GM21515 (cell line): ENCODE data around the gene CAMK1G.

ENCODE experiments used
- ATAC-seq: cut with Tn5 transposase; IDR thresholded peaks from one replicate; pipeline ENCODE4 v1.9.1; 2021; ENCODE audit not compliant: unreplicated experiment

CAMK1G gene

DNA sequence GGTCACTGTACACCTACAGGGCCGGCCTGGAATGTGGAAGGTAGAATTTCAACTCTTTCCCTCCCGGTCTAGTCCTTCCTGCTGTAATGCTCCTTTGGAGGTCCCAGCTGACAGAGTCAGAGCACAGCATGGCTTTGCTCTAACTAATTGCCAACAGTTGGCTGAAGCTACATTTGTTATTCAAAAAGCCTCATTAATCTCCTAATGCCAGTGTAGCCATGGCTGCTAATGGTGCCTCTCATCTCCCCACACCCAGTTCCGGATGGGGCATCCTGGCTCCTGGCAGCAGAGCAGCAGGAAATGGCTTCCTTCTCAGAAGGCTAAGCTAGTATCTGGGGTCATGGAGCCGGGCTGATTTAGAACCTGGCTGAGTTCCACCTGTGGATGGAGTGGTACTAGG lies 18.7 kb upstream of the CAMK1G start:
- ATAC-seq = no peak

DNA sequence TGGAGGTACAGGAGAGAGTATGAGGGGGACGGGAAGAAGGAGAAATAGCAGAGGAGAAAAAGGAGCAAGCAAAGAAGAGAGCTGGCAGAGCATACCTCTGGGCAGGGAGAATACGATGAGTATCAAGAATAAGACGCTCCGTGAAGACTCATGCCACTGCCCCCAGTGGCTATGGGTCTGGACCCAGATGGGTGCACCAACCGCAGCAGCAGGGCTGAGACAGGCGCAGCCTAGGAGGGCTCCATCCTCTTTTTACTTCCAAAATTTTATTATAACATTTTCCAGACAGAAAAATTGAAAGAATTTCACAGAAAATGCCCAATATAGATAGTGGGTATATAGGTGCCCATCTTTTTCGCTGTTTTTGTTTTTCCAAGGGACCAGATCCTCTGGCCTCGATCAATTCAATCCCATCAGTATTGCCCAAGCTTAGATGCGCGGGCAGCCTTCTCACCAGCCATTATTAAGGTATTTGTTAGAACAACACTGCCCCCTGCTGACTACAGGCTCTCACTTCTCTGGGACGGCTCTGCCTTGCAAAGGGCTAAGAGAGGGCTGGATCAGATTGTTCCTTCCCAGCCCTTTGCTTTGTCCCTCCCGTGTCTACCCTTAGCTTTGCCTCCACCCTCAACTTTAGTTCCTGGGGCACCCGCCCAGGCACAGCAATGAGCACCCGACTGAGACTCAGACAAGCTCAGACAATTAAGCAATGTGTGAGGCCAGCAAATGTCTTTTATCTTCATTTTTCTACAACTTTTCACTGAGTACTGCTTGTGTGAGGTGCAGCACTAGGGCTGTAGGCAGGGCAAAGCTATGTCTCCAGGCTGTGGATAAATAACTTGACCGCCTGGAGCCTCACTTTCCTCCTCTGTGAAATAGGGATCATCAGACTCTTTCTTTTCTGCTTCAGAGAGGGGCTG lies 17.5 kb upstream of the CAMK1G start:
- peak; percentile 89 for ATAC-seq

DNA sequence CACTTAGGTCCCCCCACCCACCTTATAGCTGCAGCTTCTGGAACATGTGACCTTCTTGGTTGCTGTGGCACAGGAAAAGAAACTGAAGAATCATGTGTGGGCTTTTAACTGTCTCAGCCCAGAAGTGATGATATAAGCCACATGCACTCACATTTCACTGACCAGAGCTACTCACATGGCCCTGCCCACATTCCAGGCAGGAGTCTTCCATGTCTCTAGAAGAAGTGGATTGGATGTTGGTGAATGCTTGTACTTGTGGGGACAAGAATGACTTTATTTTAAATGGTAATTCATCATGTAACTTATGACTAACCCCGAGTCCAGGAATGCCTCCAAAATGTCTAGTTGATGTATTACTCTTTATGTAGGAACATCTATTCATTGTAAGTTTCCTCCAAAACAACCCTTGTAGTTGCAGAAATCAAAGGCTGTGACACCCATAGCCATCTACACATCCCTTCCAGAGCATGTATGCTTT lies 15.8 kb upstream of the CAMK1G start:
- no peak for ATAC-seq

DNA sequence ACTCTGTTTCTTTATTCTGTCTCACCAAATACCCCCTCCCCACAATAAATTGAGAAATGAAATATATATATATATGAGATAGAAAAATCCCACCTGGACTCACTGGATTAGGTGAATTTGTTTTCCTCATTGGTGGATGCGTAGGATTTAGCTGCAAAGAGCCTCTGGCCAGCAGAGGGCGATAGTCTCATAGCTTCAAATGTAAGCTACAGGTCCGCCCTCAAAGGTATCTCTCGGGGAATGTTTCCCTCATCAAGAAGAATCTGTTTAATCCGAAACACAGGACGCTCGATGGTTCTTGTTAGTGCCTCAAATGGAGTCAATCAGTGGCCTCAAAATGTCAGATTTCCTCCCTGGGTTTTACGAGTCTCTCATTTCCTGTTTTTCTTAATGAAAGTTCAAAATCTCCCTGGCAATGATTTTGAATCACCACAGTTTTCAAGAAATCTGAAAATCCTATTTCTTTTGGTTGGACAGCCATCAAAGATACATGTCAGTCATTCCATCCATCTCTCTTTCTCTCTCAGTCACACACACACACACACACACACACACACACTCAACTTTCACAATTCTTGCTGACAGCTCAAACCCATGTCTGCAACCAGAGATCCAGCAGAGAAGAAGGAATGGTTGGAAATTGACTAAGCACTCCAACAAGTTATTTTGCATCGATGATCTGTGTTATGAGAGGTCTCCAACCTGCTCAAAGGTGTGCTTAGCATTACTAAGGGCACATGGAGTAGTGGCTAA lies 13.9 kb upstream of the CAMK1G start:
- ATAC-seq = no peak

DNA sequence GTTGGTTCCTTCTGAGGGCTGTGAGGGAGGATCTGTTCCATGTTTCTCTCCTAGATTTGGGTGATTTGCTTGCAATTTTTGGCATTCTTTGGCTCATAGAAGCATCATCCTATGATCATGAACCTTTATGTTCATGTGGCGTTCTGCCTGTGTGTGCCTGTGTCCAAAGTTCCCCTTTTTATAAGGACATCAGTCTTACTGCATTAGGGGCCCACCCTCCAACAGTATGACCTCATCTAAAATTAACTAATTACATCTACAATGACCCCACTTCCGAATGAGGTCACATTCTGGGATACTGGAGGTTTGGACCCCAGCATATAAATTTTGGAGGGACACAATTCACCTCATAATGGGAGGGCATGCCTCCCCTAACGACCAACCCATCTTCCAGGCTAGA lies 12.8 kb upstream of the CAMK1G start:
- ATAC-seq = no peak

DNA sequence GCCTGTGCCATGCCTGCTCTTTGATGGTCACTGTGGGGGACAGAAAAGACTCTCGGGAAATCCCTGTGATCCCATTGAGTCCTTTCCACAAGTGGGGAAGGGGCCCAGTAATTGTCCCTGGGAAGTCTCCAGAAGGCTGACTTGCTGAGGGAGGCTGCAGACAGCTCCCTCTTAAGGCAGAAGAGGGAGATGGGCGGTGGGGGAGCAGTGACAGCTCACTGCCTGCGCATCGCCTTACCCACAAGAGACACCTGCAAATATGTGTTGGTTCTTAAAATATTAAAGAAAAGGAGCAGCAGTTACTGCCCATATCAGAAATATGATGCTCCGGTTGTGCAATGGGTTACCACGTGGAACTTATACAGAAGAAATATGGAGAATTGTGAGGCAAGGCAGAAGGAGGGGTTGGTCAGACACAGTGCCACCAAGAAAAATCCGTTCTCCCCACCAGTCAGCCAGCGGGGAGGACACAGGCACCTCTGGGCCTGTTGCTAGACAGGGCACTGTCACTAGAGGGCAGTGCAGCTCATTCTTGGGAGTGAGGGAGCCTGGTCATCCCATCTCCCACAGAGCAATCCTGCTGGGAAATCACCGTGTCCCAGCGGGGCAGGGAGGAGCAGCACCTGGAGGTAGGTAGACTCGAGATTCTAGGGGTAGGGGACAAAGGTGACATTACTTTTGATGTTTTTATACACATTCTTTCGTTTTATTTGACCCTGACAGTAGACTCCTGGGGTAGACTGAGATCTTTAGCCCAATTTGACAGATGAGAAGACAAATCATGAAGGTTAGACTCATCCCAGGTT lies 6.9 kb upstream of the CAMK1G start:
- peak; percentile 85 for ATAC-seq

DNA sequence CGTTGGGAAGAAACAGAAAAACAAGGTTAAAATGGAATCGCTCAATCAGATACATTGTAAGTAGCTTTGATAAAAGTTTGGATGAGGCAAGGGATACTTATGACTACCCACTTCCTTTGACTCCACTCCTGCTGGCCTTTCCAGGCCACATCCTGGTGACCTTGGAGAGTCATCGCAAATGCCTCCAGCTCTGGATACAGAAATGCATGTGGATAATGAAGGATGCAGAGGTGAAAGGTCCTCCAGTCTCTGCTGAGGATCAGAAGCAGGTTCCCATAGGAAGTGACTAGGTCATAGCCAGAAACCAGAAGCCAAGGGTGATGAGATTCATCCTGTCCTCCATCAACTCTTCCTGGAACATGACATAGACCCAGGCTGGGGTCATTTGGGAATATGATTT lies 6.2 kb upstream of the CAMK1G start:
- ATAC-seq = no peak

DNA sequence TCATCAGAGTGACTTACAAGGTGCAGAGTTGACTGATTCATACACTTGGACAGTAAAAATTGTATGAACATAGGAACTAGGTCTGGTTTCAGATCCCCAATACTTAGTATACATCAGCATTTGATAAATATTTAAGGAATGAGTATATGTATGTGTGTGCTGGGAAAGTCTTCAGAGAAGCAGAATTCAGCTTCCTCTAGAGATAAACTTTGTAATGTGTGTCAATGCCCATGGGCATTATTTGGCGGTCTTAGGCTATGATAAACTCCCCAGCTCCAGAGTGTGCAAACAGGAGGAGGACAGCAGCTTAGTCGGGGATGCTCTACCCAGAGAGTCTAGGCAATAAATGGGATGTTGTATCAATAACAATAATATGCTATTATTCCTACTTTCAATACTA lies 2.9 kb upstream of the CAMK1G start:
- no peak for ATAC-seq

DNA sequence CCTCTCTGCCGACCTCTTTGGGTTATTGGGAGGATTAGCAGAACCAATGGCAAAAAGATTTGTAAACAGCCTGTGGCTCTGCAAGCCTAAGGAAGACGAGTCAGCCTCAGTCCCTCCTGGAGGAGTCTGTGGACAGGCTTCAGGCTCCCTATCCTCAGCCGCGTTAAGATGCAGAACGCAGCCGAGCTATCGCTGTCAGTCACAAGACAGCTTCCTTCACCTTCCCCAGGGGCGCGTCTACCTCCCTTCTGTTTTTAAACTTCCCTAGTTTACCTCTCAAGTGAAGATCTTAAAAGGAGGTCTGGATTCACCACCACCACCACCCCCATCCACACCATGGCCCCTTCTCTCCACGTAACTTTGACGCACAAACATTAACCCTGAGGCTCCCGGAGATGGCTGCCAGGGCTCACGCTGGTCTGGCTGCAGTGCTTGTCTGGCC lies 738 bp downstream of the CAMK1G start:
- no peak for ATAC-seq

DNA sequence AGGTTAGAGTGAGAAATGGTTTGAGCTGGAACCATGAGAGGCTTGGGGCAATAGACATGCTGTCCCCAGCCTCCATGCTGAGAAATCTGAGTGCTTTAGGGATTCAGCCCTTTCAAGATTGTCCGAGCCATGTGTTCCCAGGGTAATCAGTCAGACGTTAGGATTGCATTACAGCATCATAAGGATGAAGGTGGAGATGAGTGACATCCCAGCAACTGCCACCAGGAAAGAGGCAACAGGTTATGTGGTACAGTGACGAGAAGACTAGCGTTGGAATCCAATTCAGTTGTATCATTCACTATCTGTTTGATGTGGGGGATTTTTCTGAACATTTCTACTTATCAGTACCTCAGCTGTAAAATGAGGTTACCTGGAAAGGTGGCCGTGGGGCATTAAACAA lies 1.7 kb downstream of the CAMK1G start:
- ATAC-seq = no peak

DNA sequence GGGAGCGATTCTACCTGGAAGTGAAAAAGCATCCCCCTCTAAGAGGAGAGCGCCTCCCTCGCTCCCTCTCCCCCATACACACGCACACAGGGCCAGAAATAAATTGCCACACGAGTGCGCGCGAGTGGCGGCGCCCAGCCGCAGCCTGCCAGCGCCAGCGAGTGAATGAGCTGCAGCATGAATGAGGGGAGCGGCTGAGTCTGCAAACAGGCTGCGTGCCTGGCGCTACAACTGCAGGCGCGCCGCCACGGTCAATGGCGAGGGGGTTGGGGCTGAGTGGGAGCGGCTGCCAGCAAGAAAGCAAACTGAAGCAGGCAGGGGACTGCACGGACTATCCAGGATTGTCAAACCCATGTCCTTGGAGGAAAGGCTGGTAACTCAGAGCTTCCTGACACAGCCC lies 2.2 kb downstream of the CAMK1G start:
- ATAC-seq = no peak

DNA sequence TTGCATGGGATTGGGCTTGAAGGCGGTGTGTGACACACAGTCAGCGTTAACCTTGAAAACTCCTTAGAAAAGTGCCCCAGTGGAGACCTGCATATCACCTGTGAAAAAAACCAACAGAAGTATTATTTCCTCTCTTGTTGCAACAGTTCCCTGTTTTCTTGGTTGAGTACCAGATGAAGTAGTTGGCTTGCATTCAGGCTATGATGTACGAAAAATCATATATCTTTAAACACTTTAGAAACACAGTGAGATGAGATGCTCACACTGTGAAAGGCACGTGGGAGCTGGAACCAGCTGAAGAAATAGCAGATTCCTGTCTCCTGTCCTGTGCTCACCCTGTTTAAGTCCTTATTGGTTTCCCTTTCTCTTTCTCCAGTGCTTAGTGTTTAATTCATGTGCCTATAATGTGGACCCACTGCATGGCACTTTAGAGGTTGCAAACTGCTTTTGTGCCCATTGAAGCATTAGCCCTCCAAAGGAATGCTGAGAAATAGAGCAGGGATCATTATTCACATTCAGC lies 2.8 kb downstream of the CAMK1G start:
- ATAC-seq = no peak

DNA sequence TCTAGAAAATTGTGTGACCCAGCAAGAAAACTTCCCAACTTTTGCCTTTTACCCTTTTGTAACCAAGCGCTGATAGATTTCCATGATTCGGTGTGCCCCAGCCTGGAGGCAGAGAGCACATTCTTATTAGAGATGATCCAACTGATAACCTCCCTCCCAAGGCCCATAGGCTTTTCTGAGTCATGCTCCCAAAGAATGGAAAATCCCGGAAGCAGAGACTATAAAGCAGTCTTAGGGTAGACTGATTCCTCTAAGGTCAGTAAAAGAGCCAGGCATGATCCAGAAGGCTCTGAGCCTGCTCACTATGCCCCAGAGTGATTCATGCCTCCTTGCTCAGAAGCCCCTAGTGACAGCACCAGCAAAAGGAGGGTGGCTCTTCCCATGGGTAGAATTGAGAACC lies 4.3 kb downstream of the CAMK1G start:
- no peak for ATAC-seq

DNA sequence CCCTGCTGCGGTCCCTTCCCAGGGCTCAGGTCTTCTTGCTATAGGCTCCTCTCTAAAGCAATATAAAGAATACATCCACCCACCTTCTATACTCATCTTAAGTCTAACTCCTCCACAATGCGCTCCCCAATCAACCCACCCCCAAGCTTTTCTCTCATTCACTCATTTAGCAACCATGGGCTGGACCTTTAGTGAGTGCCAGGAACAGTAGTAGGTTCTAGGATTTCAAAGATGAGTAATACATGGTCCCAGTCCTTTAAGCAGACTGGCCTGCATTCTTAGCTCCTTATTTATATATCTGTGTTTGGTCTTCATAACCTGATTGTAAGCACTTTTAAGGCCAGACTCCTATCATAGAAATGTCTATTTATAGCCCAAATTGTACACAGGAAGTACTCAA lies 5.9 kb downstream of the CAMK1G start:
- no peak for ATAC-seq

DNA sequence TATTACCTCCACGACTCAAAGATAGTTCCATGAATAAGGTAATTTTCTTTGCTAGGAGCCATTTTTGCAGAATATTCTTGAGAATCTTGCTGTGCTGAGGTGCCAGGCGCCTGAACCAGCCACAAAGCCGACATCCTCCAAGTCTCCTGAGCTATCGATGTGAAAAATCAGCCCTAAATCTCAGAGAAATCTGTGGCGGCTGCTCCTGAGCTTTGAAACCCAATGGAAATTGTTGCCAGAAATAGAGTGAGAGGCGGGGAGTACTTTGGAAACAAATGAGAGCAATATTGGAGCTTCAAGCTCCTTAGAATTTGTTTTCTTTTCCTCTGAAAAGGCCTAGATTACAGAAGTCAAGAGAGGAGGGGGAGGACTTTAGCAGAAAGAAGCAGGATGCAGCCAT lies 6.3 kb downstream of the CAMK1G start:
- ATAC-seq = no peak

DNA sequence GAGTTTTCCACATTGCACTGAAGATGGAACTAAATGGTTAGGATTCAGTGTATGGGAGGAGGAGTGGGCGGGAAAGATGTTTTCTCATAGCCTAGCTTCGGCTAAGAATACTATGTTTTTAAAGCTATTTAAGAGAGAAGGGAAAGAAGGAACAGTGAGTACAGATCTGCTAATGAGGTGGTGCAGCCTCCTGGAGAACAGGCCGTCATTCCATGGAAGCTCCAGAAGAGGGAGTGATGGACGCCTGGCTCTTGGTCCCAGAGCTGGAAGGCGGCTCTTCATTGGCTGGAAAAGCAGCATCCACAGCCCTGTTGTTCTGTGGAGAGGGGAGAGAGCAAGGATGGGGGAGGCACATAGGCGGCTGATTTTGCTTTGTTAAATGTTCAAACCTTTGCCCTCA lies 6.9 kb downstream of the CAMK1G start:
- ATAC-seq = no peak

DNA sequence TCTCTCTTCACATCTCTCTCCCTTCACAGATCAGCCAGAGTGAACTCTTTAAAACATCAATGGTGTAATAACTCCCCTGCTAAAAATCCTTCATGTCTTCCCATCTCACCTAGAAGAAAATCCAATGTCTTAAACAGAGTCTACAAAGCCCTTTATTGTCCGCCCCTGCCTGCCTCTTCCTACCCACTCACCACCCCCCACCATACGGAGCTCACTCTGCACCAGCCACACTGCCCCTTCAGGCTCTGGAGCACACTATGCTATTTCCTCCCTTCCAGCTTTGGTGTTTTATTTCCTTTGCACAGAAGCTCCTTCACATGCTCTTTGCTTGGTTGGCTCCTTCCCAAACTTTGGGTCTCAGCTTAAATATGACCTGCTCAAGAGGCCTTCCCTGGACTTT lies 10.2 kb downstream of the CAMK1G start:
- ATAC-seq = no peak

DNA sequence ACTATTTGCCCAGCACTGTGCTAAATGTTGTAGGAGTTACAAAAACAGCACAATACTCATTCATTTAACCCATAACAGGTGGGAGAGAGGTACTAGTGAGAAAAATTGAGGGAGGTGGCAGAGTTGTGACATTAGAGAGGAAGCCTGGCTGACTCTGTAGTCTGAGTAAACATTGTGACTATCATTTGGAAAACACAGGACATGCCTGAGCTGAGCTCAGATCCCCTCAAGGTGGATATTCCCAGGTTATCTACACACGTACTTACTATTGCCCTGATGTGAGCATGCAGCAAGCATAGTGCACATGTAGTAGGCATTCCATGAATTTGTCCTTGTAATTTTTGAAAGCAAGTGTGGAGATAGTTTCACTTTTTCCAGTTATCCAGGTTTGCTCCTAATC lies 10.9 kb downstream of the CAMK1G start:
- ATAC-seq = no peak

DNA sequence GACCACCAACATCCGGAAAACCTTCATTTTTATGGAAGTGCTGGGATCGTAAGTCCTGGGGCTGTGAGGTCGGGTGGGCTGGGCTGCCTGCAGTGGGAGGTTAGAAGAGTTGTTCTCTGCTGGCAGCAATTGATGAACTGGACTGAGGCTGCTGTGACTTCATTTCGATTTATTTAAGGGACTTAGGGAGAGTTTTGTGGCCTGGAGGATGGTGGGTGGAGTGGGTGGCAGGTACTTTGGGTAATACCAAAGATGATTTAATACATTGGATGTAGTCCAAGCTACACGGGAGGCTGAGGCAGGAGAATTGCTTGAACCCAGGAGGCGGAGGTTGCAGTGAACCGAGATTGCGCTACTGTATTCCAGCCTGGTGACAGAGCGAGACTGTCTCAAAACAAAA lies 11.5 kb downstream of the CAMK1G start:
- ATAC-seq = no peak

DNA sequence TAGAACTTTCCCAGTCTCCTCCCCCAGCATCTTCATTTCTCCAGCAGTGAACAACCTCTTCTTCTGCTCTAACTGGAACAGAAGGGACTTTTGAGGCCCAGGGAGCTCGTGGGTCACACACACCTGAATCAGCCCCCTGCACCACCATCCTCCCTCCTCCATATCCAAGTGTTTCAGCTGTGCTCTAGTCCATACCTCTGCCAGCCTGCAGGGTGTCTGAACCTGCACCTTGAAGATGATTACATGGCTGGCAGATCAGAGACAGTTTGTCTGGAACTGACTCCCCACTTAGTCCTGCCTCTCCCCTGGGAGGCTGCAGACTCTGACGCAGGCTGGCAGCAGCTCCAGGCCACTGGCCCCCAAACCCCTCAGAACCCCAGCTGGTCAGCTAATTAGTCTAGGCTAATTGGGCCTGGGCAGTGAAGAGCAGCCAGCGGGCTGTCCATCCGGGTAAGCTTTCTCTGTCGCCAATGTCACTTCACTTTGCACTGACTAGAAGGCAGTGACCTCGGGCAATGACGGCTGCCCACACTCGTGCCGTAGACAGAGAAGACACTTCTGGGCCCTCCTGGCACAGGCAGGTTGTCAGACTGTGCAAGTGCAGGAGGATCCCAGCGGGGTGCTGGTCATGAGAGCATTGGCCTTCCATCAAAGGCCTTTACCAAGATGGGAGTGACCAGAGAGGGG lies 12.2 kb downstream of the CAMK1G start:
- ATAC-seq = no peak

DNA sequence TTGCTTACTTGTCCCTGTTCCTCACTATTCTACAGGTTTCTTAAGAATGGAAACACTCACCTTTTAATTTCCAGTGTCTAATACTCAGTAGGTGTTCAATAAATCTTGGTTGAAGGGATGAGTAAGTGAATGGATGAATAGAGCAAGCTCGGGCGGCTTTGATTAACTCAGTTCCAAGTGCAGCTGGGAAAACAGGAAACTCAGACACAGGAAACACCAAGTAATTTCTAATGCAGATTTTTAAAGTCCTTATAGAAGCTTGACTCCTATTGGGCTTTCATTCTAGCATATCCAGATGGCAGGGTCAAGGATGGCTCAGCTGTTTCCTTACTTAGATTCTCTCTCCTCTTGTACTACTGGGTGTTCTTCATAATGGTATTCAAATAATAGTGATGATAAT lies 14.0 kb downstream of the CAMK1G start:
- no peak for ATAC-seq
